DND-41 (cell line): ENCODE results near the gene CARMIL1.

Experiments used
- ATAC-seq: fragments of 200-7000 bp; cut with Tn5 transposase; 3 replicates; pipeline ENCODE4 v1.9.1; 2021; ENCODE audit warnings: low read depth; ENCODE audit not compliant: insufficient read depth
- DNase-seq: peaks from one replicate; pipeline ENCODE4 v3.0.0-alpha.2; 2020
- H2AFZ ChIP-seq: 2 replicates; pipeline ENCODE4 v1.6.0; 2012; ENCODE audit warnings: low read depth, low read length
- H3K27ac ChIP-seq: 2 replicates; pipeline ENCODE4 v1.5.1; 2012; ENCODE audit warnings: low read length, inconsistent platforms
- H3K27me3 ChIP-seq: fragments of 200-600 bp; sonication (generic); 2 replicates; pipeline ENCODE4 v1.6.0; 2012; ENCODE audit warnings: low read length, mild to moderate bottlenecking, inconsistent platforms; ENCODE audit not compliant: insufficient read depth, poor library complexity
- H3K36me3 ChIP-seq: 2 replicates; pipeline ENCODE4 v1.5.1; 2012; ENCODE audit warnings: low read length, inconsistent platforms; ENCODE audit not compliant: insufficient read depth
- H3K4me1 ChIP-seq: 2 replicates; pipeline ENCODE4 v1.5.1; 2012; ENCODE audit warnings: mild to moderate bottlenecking, low read length; ENCODE audit not compliant: insufficient read depth
- H3K4me2 ChIP-seq: 2 replicates; pipeline ENCODE4 v1.6.0; 2012; ENCODE audit warnings: mild to moderate bottlenecking, moderate library complexity, low read length, inconsistent platforms; ENCODE audit not compliant: insufficient read depth
- H3K4me3 ChIP-seq, 2 experiments: fragments of 200-600 bp in 1 of 2; shearing (Covaris generic) in 1 of 2; 2 replicates each; pipeline ENCODE4 v1.5.1; 2012 to 2016; ENCODE audit warnings: inconsistent platforms in 2 of 2, low read length in 2 of 2, mild to moderate bottlenecking in 2 of 2, low read depth in 1 of 2, moderate library complexity in 1 of 2
- H3K79me2 ChIP-seq: 2 replicates; pipeline ENCODE4 v1.6.0; 2012; ENCODE audit warnings: low read length, inconsistent platforms; ENCODE audit not compliant: insufficient read depth
- H3K9ac ChIP-seq: 2 replicates; pipeline ENCODE4 v1.6.0; 2012; ENCODE audit warnings: low read depth, mild to moderate bottlenecking, inconsistent platforms, low read length, moderate library complexity
- H3K9me3 ChIP-seq: 2 replicates; pipeline ENCODE4 v1.5.1; 2012; ENCODE audit warnings: low read length, moderate library complexity, mild to moderate bottlenecking, inconsistent platforms; ENCODE audit not compliant: insufficient read depth, severe bottlenecking
- H4K20me1 ChIP-seq: 2 replicates; pipeline ENCODE4 v1.6.0; 2012; ENCODE audit warnings: low read length; ENCODE audit not compliant: insufficient read depth
- EZH2 ChIP-seq: IDR thresholded peaks from 3 replicates; pipeline ENCODE4 v1.6.1; 2012; ENCODE audit warnings: borderline replicate concordance, low read depth, mild to moderate bottlenecking, moderate library complexity, low read length, inconsistent platforms; ENCODE audit not compliant: severe bottlenecking
- TF ChIP-seq, protein P1 (sequence below): IDR thresholded peaks from 2 replicates; pipeline ENCODE4 v1.5.1; 2012; ENCODE audit warnings: borderline replicate concordance, low read length, moderate library complexity, mild to moderate bottlenecking; ENCODE audit not compliant: poor library complexity, severe bottlenecking; ENCODE audit errors: extremely low read depth

CARMIL1 gene

DNA sequence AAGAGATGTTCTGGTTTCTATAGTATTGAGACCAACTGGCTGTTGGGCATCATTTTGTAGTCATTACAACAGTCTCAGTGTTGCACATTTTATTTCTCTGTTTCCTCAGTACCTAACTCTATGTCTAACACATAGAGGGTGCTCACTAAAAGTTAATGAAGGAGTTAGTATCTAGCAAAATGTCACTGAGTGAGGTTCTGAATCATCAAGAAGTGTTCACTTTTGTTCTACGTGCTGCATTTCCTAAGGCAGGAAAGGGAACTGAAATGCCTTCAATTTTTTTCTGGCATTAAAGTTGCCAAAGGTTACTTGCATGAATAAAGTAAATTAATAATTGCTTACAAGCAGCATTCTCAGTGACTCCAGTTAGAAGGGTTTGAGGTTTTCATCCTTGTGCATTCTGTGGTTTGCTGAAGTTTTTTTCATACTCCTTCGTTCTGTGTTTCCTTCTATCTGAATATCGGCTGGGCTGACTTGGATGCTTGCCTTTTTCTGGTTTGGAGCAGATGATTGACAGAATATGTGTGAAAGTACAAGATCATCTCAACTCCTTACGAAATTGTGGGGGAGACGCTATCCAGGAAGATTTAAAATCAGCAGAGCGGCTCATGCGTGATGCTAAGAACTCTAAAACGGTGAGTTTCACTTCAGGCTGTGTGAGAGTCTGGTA lies 258.3 kb downstream of the CARMIL1 start:
- Histone ChIP-seq H3K9me3 (no peaks in the 10 kb centered on the region), H3K4me1 (no peaks in the 10 kb centered on the region), H3K79me2 (no peaks in the 10 kb centered on the region), H3K4me2 (no peak overlapping the region), H4K20me1 (no peaks in the 10 kb centered on the region), H3K27ac (no peak overlapping the region), H3K36me3 (no peaks in the 10 kb centered on the region), H3K4me3 (no peak overlapping the region), H3K27me3 (peaks cover 18% of the 10 kb centered on the region), H2AFZ (no peak overlapping the region), H3K9ac (no peak overlapping the region)
- ATAC-seq, result peak; percentile 39; the same call in 1 of the 3 replicates
- no peak for DNase-seq
- TF ChIP-seq, protein P1, sequence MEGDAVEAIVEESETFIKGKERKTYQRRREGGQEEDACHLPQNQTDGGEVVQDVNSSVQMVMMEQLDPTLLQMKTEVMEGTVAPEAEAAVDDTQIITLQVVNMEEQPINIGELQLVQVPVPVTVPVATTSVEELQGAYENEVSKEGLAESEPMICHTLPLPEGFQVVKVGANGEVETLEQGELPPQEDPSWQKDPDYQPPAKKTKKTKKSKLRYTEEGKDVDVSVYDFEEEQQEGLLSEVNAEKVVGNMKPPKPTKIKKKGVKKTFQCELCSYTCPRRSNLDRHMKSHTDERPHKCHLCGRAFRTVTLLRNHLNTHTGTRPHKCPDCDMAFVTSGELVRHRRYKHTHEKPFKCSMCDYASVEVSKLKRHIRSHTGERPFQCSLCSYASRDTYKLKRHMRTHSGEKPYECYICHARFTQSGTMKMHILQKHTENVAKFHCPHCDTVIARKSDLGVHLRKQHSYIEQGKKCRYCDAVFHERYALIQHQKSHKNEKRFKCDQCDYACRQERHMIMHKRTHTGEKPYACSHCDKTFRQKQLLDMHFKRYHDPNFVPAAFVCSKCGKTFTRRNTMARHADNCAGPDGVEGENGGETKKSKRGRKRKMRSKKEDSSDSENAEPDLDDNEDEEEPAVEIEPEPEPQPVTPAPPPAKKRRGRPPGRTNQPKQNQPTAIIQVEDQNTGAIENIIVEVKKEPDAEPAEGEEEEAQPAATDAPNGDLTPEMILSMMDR, result no peak
- no peak for TF ChIP-seq EZH2

DNA sequence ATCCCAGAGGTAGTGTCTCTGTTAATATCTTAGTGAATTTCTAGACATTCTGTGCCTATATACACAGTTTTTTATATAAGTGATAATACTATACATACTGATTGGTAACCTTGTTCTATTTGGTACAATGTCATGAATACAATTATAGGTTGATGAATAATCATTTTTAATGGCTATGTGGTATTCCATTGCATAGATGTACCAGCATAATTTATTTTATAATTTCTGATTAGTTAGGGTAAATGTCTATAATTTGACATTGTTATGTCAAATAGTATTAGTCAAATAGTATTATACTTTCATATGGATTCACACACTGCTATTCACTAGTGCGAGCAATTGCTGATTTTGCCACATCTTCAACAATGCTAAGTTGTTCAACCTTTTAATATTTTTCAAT lies 262.1 kb downstream of the CARMIL1 start:
- ATAC-seq, result no peak

DNA sequence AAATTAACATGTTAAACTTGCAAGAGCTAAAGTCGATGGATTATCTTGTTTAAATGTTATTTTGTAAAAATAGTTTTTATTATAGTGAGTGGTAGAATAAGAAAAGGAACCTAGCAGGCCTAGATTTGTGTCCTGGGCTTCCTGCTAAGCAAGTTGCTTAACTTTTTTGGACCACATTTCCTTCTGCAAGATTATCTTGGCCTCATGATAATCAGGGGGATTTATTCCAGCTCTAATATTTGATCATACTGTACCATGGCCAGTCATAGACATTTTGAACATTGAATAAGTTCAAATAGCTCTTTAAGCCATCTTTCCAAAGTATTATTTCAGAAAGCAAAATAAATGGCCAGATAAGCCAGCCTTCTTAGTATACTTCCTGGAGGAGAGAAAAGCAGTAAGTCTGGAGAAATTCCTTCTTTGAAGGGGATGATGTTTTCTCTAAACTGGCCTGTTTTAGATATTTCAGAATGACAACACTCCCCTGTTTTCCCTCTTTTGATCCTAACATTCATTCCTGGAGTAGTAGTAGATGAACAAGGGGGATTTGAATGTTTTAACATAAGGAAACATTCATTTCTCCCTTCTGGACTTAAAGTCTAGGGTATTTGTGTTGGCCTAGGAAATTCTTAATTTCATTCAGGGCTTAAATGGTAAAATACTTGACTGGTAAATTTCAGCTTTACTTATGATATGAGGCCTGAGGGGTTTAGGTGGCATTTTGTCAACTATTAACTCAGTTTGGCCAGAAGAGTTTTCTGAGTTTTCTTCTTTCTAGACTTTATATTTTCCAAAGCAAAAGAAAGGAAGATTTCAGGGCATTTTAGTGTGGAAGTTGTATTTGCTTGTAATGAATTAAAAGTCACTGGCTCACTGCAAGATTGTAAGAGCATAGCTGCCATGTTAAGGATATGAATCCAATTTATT lies 264.1 kb downstream of the CARMIL1 start:
- H2AFZ ChIP-seq, result no peak overlapping the region
- DNase-seq (no peak), ATAC-seq (no peak)
- no peak overlapping the region for H3K4me3 ChIP-seq
- no peaks in the 10 kb centered on the region for H3K79me2 ChIP-seq
- H3K27ac ChIP-seq, result no peak overlapping the region
- no peak overlapping the region for H3K4me2 ChIP-seq
- H3K9me3 ChIP-seq, result no peaks in the 10 kb centered on the region
- H3K36me3 ChIP-seq, result no peaks in the 10 kb centered on the region
- no peak overlapping the region for H3K9ac ChIP-seq
- TF ChIP-seq, protein P1, result no peak
- no peak for TF ChIP-seq EZH2
- H4K20me1 ChIP-seq, result no peaks in the 10 kb centered on the region
- no peaks in the 10 kb centered on the region for H3K4me1 ChIP-seq
- H3K27me3 ChIP-seq, result peaks cover 11% of the 10 kb centered on the region

More for the DNA sequence above, 262.1 kb downstream of the CARMIL1 start:
- H4K20me1 ChIP-seq, result no peaks in the 10 kb centered on the region
- H3K4me2 ChIP-seq, result no peak overlapping the region
- no peaks in the 10 kb centered on the region for H3K79me2 ChIP-seq
- H3K36me3 ChIP-seq, result no peaks in the 10 kb centered on the region
- H3K4me3 ChIP-seq, result no peak overlapping the region
- H3K9me3 ChIP-seq, result no peaks in the 10 kb centered on the region
- peaks cover 14% of the 10 kb centered on the region for H3K27me3 ChIP-seq
- no peak overlapping the region for H3K27ac ChIP-seq
- TF ChIP-seq, protein P1, result no peak
- no peak for TF ChIP-seq EZH2
- DNase-seq, result no peak
- no peaks in the 10 kb centered on the region for H3K4me1 ChIP-seq
- no peak overlapping the region for H3K9ac ChIP-seq
- no peak overlapping the region for H2AFZ ChIP-seq
